Activated naive CD4-positive, alpha-beta T cell treated with anti-CD3 and anti-CD28 coated beads, Interleukin-2, amount 10 ng/mL, durations not matched to agents 7 days and 5 days (primary cell): ENCODE data around the gene INPP4A.

ENCODE experiments used
- CTCF ChIA-PET: fragments of 350-600 bp; sonication (Branson Sonifier 250); formaldehyde crosslinking; loops from one replicate; lab custom pipeline; 2021; ENCODE audit warnings: antibody characterized with exemption; lab: Charles Lee
- DNase-seq: peaks from one replicate; pipeline ENCODE4 v3.0.0-alpha.2; 2020
- H3K27ac Mint-ChIP-seq: one replicate; pipeline ENCODE4 v1.8.0; 2021; ENCODE audit warnings: mild to moderate bottlenecking, moderate library complexity, mixed read lengths
- H3K27me3 Mint-ChIP-seq: one replicate; pipeline ENCODE4 v1.8.0; 2021; ENCODE audit warnings: mild to moderate bottlenecking, mixed read lengths
- H3K36me3 Mint-ChIP-seq: one replicate; pipeline ENCODE4 v1.8.0; 2021; ENCODE audit warnings: mixed read lengths
- H3K4me1 Mint-ChIP-seq: one replicate; pipeline ENCODE4 v1.8.0; 2021; ENCODE audit warnings: mixed read lengths
- H3K4me3 Mint-ChIP-seq: one replicate; pipeline ENCODE4 v1.8.0; 2021; ENCODE audit warnings: mild to moderate bottlenecking, moderate library complexity, mixed read lengths
- H3K9me3 Mint-ChIP-seq: one replicate; pipeline ENCODE4 v1.8.0; 2021; ENCODE audit warnings: mixed read lengths

Gene INPP4A

GRCh38 chr2:98468621-98469236 lies 24.1 kb downstream of the INPP4A start:
- H3K27me3 Mint-ChIP-seq = no peaks in the 10 kb centered on the region
- DNase-seq = peak; percentile 48
- peaks cover 56% of the 10 kb centered on the region for H3K36me3 Mint-ChIP-seq
- H3K4me3 Mint-ChIP-seq = peak overlapping the region; percentile 48
- H3K9me3 Mint-ChIP-seq = peaks cover 3% of the 10 kb centered on the region
- H3K4me1 Mint-ChIP-seq = peaks cover 98% of the 10 kb centered on the region
- H3K27ac Mint-ChIP-seq = peak overlapping the region; percentile 87
- CTCF ChIA-PET = interaction anchor here (0.9 kb wide), 1 partner anchor 47 kb away, joined by 3 read pairs; no protein-coding TSS in a partner anchor

GRCh38 chr2:98469862-98470544 lies 25.3 kb downstream of the INPP4A start:
- H3K27ac Mint-ChIP-seq = peak overlapping the region; percentile 74
- H3K36me3 Mint-ChIP-seq = peaks cover 55% of the 10 kb centered on the region
- peaks cover 98% of the 10 kb centered on the region for H3K4me1 Mint-ChIP-seq
- no peak overlapping the region for H3K4me3 Mint-ChIP-seq
- peaks cover 3% of the 10 kb centered on the region for H3K9me3 Mint-ChIP-seq
- no peak for DNase-seq
- CTCF ChIA-PET = interaction anchor here (1.2 to 1.6 kb wide), 2 partner anchors 15 to 22 kb away, joined by 3 to 4 read pairs; no protein-coding TSS in a partner anchor
- H3K27me3 Mint-ChIP-seq = no peaks in the 10 kb centered on the region

GRCh38 chr2:98470851-98471255 lies 26.2 kb downstream of the INPP4A start:
- Mint-ChIP-seq H3K9me3 (peaks cover 3% of the 10 kb centered on the region), H3K36me3 (peaks cover 55% of the 10 kb centered on the region), H3K27me3 (no peaks in the 10 kb centered on the region), H3K4me1 (peaks cover 98% of the 10 kb centered on the region), H3K4me3 (peak overlapping the region; percentile 18), H3K27ac (peak overlapping the region; percentile 90)
- DNase-seq = no peak
- CTCF ChIA-PET = interaction anchor here (1.2 to 1.6 kb wide), 3 partner anchors 13 to 22 kb away, joined by 3 to 4 read pairs (median 4); no protein-coding TSS in a partner anchor

GRCh38 chr2:98471402-98472131 lies 26.9 kb downstream of the INPP4A start:
- Mint-ChIP-seq H3K4me1 (peaks cover 98% of the 10 kb centered on the region), H3K27me3 (no peaks in the 10 kb centered on the region), H3K36me3 (peaks cover 50% of the 10 kb centered on the region), H3K27ac (peak overlapping the region; percentile 90), H3K4me3 (peak overlapping the region; percentile 45), H3K9me3 (peaks cover 1% of the 10 kb centered on the region)
- no peak for DNase-seq
- CTCF ChIA-PET = interaction anchor here (1.1 to 1.6 kb wide), 5 partner anchors 14 to 59 kb away, joined by 3 to 4 read pairs (median 3); no protein-coding TSS in a partner anchor

- no peak for DNase-seq
- H3K4me3 Mint-ChIP-seq = peak overlapping the region; percentile 45
- H3K9me3 Mint-ChIP-seq = no peaks in the 10 kb centered on the region
- no peaks in the 10 kb centered on the region for H3K27me3 Mint-ChIP-seq
- peak overlapping the region; percentile 90 for H3K27ac Mint-ChIP-seq
- CTCF ChIA-PET = interaction anchor here (1.1 to 1.4 kb wide), 3 partner anchors 15 to 60 kb away, joined by 3 to 4 read pairs (median 3); no protein-coding TSS in a partner anchor
- peaks cover 50% of the 10 kb centered on the region for H3K36me3 Mint-ChIP-seq
- peaks cover 98% of the 10 kb centered on the region for H3K4me1 Mint-ChIP-seq
Observed at GRCh38 chr2:98472132-98472650, 27.5 kb downstream of the INPP4A start.

GRCh38 chr2:98472961-98473746 lies 28.5 kb downstream of the INPP4A start:
- Mint-ChIP-seq H3K27me3 (no peaks in the 10 kb centered on the region), H3K4me3 (peak overlapping the region; percentile 53), H3K27ac (peak overlapping the region; percentile 90), H3K36me3 (peaks cover 54% of the 10 kb centered on the region), H3K4me1 (peaks cover 99% of the 10 kb centered on the region), H3K9me3 (no peaks in the 10 kb centered on the region)
- CTCF ChIA-PET = interaction anchor here (1.0 kb wide), 1 partner anchor 16 kb away, joined by 4 read pairs; no protein-coding TSS in a partner anchor
- DNase-seq = no peak

GRCh38 chr2:98473995-98474780 lies 29.5 kb downstream of the INPP4A start:
- peaks cover 54% of the 10 kb centered on the region for H3K36me3 Mint-ChIP-seq
- CTCF ChIA-PET = interaction anchor here (1.0 to 2.0 kb wide), 5 partner anchors 10 to 93 kb away, joined by 3 to 7 read pairs (median 4); no protein-coding TSS in a partner anchor
- H3K9me3 Mint-ChIP-seq = no peaks in the 10 kb centered on the region
- peak overlapping the region; percentile 90 for H3K27ac Mint-ChIP-seq
- H3K4me3 Mint-ChIP-seq = peak overlapping the region; percentile 53
- peaks cover 99% of the 10 kb centered on the region for H3K4me1 Mint-ChIP-seq
- peak; percentile 59 for DNase-seq
- no peaks in the 10 kb centered on the region for H3K27me3 Mint-ChIP-seq

- no peaks in the 10 kb centered on the region for H3K9me3 Mint-ChIP-seq
- H3K4me1 Mint-ChIP-seq = peaks cover 100% of the 10 kb centered on the region
- H3K4me3 Mint-ChIP-seq = no peak overlapping the region
- no peak for DNase-seq
- peaks cover 49% of the 10 kb centered on the region for H3K36me3 Mint-ChIP-seq
- no peaks in the 10 kb centered on the region for H3K27me3 Mint-ChIP-seq
- CTCF ChIA-PET = interaction anchor here (1.0 to 2.0 kb wide), 5 partner anchors 8 to 92 kb away, joined by 3 to 7 read pairs (median 3); no protein-coding TSS in a partner anchor
- H3K27ac Mint-ChIP-seq = peak overlapping the region; percentile 34
Observed at GRCh38 chr2:98474979-98475632, 30.4 kb downstream of the INPP4A start.

- CTCF ChIA-PET = interaction anchor here (1.0 to 1.5 kb wide), 3 partner anchors 9 to 63 kb away, joined by 3 to 4 read pairs (median 3); no protein-coding TSS in a partner anchor
- peaks cover 38% of the 10 kb centered on the region for H3K36me3 Mint-ChIP-seq
- H3K9me3 Mint-ChIP-seq = no peaks in the 10 kb centered on the region
- DNase-seq = no peak
- H3K4me3 Mint-ChIP-seq = no peak overlapping the region
- peaks cover 100% of the 10 kb centered on the region for H3K4me1 Mint-ChIP-seq
- H3K27me3 Mint-ChIP-seq = no peaks in the 10 kb centered on the region
- peak overlapping the region; percentile 88 for H3K27ac Mint-ChIP-seq
Observed at GRCh38 chr2:98476192-98476868, 31.7 kb downstream of the INPP4A start.

GRCh38 chr2:98477036-98477435 lies 32.4 kb downstream of the INPP4A start:
- Mint-ChIP-seq H3K9me3 (no peaks in the 10 kb centered on the region), H3K27me3 (no peaks in the 10 kb centered on the region), H3K4me3 (no peak overlapping the region), H3K36me3 (peaks cover 36% of the 10 kb centered on the region), H3K27ac (peak overlapping the region; percentile 88), H3K4me1 (peaks cover 99% of the 10 kb centered on the region)
- DNase-seq = no peak
- CTCF ChIA-PET = interaction anchor here (1.5 kb wide), 1 partner anchor 64 kb away, joined by 4 read pairs; no protein-coding TSS in a partner anchor

- H3K36me3 Mint-ChIP-seq = peaks cover 35% of the 10 kb centered on the region
- H3K4me3 Mint-ChIP-seq = no peak overlapping the region
- H3K27me3 Mint-ChIP-seq = no peaks in the 10 kb centered on the region
- no peak for DNase-seq
- peaks cover 99% of the 10 kb centered on the region for H3K4me1 Mint-ChIP-seq
- CTCF ChIA-PET = interaction anchor here (1.2 to 2.8 kb wide), 2 partner anchors 10 to 13 kb away, joined by 4 to 20 read pairs; no protein-coding TSS in a partner anchor
- H3K9me3 Mint-ChIP-seq = no peaks in the 10 kb centered on the region
- peak overlapping the region; percentile 97 for H3K27ac Mint-ChIP-seq
Observed at GRCh38 chr2:98477506-98477905, 32.8 kb downstream of the INPP4A start.
